Ovary (tissue), 3 donors: ENCODE results near the gene NFKB2.

ENCODE experiments used
- CTCF ChIP-seq, 3 donors: fragments of 450-650 bp in 2 of 3; fragments of 200-600 bp in 1 of 3; IDR thresholded peaks; one replicate each; pipeline versions ENCODE4 v1.5.1 to v1.8.0; 2016 to 2022; ENCODE audit warnings: antibody characterized with exemption in 3 of 3, mild to moderate bottlenecking in 1 of 3
- POLR2A ChIP-seq: fragments of 450-650 bp; IDR thresholded peaks from one replicate; pipeline ENCODE4 v1.6.1; 2017; ENCODE audit warnings: antibody characterized with exemption, mild to moderate bottlenecking, moderate library complexity
- donor health status: DM: no; HTN: no; CAD: no.

DNA sequence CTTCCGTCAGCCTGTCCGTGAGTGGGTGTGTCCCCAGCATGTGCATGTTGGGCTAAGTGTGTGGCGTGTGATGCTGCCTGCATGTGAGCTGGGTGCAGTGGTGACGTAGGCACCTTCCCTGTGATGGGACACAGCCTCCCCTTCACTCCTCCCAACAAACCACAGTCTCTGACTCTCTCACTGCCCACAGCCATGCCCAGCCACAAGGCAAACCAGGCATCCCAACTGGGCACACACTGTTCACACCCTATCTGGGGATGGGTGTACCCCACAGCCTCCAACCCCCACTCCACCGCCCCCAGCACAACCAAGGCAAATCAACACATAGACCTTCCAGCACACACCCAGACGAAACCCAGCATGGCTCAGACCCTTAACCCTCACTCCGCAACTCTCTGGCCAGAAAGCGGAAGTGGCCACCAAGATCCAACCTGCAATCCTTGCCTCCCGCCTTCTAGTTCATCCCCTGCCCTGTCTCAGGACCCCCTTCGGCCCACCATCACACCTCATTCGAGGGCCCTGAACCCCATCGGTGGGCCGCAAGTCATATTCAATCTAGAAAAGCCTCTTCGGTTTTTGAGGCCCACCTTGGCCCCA, 12.7 kb downstream of the NFKB2 start:
- TF ChIP-seq CTCF (IDR thresholded peaks at IDR 0.05) = no peak
- TF ChIP-seq POLR2A = no peak
